Stimulated activated naive CD4-positive, alpha-beta T cell treated with Interleukin-2 at 50 U/mL for 16 hours (primary cell): ENCODE results near the gene MAPK7.

Experiments
- DNase-seq: peaks from one replicate; lab custom pipeline; 2025; lab: John Stamatoyannopoulos, UW

The MAPK7 gene

DNA sequence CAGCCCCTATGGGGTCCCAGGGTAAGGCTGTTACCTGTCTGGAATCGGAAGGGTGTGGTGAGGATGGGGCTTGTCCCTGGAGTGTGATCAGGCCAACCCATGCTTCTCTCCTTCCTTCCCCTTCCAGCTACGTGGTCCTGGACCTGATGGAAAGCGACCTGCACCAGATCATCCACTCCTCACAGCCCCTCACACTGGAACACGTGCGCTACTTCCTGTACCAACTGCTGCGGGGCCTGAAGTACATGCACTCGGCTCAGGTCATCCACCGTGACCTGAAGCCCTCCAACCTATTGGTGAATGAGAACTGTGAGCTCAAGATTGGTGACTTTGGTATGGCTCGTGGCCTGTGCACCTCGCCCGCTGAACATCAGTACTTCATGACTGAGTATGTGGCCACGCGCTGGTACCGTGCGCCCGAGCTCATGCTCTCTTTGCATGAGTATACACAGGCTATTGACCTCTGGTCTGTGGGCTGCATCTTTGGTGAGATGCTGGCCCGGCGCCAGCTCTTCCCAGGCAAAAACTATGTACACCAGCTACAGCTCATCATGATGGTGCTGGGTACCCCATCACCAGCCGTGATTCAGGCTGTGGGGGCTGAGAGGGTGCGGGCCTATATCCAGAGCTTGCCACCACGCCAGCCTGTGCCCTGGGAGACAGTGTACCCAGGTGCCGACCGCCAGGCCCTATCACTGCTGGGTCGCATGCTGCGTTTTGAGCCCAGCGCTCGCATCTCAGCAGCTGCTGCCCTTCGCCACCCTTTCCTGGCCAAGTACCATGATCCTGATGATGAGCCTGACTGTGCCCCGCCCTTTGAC is 2.4 kb downstream of the MAPK7 start:
- no peak for DNase-seq

DNA sequence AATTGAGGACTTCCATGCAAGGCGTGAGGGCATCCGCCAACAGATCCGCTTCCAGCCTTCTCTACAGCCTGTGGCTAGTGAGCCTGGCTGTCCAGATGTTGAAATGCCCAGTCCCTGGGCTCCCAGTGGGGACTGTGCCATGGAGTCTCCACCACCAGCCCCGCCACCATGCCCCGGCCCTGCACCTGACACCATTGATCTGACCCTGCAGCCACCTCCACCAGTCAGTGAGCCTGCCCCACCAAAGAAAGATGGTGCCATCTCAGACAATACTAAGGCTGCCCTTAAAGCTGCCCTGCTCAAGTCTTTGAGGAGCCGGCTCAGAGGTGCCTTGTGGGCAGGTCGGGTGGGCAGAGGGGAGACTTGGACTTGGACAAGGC is 3.1 kb downstream of the MAPK7 start:
- DNase-seq: no peak

DNA sequence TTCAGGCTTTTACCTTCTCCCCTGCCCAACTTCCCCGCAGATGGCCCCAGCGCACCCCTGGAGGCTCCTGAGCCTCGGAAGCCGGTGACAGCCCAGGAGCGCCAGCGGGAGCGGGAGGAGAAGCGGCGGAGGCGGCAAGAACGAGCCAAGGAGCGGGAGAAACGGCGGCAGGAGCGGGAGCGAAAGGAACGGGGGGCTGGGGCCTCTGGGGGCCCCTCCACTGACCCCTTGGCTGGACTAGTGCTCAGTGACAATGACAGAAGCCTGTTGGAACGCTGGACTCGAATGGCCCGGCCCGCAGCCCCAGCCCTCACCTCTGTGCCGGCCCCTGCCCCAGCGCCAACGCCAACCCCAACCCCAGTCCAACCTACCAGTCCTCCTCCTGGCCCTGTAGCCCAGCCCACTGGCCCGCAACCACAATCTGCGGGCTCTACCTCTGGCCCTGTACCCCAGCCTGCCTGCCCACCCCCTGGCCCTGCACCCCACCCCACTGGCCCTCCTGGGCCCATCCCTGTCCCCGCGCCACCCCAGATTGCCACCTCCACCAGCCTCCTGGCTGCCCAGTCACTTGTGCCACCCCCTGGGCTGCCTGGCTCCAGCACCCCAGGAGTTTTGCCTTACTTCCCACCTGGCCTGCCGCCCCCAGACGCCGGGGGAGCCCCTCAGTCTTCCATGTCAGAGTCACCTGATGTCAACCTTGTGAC is 3.6 kb downstream of the MAPK7 start:
- DNase-seq: no peak

DNA sequence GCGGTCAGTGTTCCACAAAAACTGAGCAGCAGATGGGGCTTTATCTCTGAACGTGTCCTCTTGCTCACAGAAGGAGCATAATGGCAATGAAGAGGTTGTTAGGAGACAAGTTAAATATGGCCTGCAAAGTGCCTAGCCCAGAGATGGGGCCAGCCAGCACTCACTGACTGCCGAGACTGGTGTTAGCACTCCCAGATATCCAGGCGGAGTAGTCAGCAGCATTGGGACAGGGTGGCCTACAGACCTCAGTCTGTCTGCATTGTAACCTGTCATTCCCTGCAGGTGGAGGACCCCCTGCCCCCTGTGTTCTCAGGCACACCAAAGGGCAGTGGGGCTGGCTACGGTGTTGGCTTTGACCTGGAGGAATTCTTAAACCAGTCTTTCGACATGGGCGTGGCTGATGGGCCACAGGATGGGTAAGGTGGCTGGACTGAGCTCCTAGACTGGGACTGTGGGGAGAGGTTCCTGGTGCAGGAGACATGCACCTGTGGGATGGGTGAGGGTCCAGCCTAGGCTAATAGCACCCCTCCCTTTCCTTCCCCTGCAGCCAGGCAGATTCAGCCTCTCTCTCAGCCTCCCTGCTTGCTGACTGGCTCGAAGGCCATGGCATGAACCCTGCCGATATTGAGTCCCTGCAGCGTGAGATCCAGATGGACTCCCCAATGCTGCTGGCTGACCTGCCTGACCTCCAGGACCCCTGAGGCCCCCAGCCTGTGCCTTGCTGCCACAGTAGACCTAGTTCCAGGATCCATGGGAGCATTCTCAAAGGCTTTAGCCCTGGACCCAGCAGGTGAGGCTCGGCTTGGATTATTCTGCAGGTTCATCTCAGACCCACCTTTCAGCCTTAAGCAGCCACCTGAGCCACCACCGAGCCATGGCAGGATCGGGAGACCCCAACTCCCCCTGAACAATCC is 4.5 kb downstream of the MAPK7 start:
- no peak for DNase-seq

DNA sequence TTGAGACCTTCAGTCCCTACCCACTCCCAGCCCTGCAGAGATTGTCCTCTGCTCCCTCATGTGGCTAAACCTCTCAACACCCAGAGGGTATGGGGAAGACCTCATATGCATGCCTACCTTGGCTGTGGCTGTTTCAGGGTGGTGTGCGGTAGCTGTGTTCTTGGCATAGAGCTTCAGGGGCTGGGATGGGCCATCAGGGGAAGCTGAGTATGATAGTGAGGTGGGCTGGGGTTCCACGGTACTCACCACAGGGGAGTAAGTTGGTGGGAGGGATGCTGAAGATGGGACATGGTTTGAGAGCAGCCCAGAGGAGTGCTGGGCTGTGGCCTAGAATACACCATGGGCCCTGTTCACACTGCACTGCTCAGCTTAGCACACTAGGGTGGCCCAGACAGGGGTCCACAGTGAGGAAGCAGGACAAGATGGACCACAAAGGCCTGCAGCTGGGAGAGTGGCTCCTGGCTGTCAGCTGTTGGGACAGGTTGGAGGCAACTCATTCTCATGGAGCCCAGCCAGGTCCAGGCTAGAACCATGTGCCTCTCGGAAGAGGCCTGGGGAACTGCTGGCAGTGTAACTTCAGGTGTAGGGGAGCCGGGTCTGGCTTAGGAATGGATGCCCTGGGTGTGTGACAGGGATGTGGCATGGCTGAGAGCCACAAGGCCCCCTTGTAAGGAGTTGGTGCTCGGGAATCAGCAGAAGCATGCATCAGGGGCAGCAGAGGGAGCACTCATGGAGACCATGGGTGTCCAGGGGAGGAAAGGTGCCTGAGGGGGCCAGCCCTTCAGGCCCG is 5.6 kb downstream of the MAPK7 start:
- no peak for DNase-seq

DNA sequence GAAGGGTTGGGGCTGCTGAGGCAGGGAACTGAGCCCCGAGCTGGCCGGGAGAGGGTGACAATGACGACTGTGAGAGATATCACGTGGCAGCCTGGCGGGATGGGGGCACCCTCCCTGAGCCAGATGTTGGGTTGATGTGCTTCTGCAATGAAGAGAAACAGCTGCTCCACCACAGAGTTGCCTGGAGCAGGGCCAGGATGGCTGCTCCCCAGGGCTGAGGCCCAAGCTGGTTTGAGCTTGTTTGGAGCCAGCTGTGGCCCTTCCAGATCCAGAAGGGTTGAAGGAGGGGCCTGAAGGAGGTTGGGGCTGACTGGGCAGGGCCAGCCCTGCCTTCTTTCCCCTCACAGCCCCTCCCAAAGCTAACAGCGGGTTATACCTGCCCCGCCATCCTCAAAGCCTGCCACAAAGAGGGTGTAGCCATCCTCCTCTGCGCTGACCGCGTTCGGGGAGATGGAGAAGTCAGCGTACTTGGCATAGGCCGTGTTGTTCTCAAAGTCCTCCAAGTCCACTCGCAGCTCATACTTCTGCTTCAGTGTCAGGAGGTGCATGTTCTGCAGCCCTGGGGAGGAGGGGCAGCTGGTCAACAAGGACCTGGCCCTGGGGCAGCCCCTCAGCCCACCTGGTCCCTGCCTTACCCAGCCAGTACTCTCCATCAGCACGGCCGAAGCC is 6.6 kb downstream of the MAPK7 start:
- DNase-seq: no peak

DNA sequence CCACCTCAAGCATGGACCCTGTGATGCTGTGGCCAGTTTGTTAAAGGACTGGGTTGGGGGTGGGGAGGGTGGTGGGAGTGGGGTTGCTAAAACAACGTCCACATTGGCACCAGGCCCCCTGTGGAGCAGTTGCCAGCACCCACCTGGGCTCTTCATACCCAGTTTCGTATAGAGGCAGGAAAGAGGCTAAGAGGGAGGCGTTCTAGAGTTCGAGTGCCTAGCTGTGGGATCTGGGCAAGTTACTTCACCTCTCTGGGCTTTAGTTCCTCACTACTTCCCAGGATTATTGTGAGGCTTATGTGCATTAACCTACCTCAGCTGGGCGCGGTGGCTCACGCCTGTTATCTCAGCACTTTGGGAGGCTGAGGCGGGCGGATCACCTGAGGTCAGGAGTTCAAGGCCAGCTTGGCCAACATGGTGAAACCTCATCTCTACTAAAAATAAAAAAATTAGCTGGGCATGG is 7.3 kb downstream of the MAPK7 start:
- DNase-seq: no peak

DNA sequence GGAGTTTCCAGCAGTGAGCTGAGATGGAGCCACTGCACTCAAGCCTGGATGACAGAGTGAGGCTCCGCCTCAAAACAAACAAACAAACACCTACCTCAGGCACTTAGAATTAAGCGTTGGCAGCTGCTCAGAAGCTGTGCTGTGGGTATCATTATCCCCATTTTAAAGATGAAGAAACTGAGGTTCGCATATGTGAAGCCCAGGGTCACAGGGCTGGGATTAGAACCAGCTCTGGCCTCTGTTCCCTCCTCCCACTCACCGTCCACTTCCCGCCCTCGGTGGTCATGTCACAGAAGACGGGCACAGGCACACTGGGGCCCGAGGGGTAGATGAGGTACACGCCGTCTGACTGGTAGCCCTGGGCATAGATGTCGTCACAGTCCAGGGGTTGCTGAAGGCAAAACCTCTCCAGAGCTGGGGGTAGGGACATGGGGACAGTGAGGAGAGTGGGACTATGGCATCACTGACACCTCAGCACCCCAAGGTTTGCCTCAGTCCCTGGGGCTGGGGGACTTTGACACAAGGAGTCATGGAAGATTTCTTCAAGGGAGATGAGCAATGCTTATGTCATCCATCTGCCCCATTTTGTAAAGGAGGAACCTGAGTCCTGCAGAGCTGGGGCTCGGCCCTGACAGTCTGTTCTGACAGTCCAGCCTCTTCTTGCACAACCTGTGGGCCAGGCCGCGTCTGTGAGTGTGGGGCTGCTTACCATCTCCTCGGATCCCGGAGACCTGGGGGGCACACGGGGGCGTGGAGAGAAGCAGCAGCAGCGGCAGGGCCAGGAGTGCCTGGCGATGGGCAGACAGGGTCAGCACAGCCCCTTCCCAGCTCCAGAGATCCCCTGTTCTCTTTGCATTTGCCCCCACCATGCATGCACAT is 8.0 kb downstream of the MAPK7 start:
- DNase-seq: no peak

DNA sequence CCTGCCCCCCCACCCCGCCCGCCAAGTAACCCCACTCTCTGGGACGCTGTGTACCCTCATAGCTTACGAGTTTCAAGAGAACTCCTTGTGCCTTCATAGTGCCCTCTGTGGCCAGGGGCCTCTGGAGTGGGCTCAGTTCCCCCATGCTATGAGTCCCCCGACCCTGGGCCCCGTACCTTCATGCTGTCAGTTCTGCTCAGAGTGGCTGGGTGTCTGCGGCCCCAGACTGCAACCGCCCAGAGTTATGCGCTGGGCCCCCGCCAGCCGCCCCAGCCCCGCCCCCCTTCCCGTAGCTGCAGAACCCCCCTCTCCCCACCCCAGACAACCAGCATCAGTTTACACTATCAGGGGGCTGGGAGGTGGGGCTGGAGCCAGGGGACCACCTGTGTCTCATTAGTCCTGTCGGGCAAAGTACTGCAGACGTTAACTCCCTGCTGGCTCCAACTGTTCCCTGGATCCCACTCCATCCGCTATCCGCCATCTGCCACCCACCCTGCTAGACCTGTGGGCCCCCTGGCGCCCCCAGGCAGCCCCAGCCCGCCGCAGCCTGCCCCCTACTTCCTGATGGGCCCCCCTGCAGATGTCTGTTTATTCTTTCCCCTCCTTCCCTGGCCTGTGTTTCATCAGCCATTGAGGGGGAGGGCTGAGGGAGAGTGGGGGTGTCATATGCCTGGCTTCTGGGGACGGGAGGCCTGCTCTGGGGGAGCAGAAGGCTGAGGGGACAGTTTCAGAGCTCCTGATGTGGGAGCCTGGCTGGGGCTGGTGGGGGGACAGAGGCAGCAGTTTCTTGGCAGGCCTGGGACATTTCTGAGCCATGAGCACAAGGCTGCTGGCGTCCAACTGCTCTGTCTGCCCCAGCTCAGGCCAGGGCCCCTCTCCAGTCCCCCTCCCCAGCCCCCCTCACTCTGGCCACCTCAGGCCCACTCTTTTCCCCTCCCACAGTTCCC is 8.9 kb downstream of the MAPK7 start, which contains the start of gene MFAP4:
MFAP4 (minus strand) TSS at position 217 of the 947 bp plus-strand sequence; CDS start at position 182, 35 bp downstream.
- DNase-seq: no peak

DNA sequence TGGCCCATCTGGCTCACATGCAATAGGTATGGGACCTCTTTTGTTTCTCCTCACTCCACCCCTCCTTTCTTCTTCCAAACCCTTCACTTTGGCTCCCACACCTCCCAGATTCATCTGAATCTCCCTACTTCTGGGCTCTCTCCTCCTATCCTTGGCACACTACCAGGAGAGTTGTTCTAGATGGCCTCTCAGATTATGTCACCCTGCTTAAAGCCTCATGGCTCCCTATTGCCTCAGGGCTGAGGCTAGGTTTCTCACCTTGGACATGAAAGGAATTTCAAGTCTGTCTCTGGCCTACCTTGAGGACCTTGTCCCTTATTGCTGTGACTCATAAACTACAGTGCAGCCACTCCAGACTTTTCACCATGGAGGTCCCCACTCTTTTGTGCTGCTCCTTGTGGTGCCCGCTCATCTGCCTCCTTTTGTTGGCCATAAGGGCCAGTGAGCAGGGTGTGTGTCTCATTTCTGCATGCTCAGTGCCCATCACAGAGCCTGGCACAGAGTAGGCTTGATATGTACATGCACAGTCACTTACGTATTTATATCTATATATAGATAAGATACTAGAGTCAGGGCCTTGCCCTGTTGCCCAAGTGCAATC is 9.7 kb downstream of the MAPK7 start:
- no peak for DNase-seq

DNA sequence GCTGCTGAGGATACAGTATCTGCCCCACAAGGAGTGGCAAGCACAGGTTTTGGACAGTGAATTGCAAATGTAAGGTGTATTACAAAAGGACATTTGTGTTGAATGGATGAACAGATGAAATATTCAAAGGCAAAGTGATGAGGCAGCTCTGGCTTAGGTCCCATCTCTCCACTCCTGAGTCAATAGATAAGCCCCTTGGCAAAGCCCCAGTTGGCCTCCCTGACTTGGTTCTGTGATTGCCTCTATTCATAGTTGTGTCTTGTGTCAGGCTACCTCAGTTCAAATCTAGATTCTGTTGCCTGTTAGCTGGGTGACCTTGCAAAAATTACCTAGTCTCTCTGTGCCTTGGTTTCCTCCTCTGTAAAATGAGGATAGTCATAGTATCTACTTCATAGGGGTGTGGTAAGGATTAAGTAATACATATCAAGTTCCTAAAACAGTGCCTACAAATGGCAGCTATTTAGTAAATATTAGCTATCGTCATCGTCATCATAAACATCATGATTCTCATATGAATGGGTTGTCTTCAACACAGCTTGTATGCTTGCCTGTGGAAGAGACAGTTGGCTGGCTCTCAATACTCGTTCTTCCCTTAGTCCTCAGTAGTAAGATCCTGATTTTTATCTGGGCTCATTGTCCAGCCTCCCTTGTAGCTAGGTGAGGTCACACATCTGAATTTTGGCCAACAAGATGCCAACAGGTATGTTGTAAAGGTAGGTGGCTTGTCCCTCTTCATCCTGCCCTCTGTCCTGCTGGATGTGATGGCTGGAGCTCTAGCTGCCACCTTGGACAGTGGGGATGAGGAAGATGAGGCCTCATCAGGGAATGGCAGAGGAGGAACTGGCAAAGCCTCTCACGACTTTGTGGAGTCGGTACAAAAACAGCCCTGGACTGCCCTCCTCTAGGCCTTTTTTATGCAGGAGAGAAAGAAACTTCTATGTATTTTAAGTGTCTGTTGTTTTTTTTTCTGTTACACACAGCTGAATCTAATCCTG is 10.8 kb downstream of the MAPK7 start:
- no peak for DNase-seq

DNA sequence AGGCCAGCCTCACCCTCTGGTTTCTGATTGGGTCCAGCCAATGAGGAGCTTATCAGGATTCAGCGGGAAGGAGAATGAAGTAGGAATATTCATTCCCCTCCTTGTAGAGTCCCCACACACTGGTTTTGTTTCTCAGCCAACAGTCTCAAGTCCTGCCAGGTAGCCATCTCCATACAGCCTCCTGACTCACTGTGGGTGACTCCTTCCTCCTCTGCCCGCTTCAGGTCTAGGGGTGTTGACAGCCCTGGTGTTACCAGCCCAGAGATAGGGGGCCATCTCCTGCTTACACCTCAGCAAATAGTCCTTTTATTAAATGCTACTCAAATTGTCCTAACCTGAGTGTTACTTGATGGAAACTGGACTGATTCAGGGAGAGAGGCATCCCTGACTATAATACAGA is 12.7 kb downstream of the MAPK7 start:
- no peak for DNase-seq

DNA sequence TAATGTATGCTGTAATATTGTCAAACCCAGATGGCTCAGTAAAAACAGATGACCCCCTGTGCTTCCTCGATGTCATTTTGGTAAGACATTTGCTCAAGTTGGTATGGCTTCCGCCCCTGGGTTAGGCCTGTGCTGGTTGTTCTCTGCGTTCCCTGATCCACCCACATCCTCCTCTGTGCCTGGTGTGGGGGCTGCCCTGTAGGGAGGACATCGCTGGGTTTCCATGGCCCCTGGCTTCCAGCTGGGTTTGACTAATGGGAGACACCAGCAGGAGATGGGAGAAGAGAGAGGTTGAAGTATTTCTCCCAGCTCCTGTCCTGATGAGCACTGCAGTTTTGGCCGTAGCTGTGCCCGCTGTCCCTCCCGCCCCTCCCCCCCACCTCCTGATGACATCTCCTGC is 13.1 kb downstream of the MAPK7 start:
- DNase-seq: no peak

DNA sequence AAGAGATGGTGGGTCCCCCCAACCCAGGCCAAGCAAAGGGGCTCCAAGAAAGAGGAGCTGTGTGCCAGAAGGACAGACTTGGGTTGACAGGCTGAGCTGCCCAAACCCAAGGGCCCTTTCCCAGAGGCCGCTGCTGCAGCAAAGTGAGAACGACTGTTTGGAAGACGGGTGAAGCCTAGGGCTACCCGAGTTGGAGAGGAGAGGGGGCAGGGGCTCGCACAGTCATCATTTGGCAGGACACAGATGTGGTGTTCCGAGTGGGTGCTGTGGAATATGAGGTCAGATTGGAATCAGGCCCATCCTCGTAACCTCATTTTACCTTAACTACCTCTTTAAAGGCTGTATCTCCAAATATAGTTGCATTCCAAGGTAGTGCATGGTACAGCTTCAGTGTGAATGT is 14.0 kb downstream of the MAPK7 start:
- no peak for DNase-seq

DNA sequence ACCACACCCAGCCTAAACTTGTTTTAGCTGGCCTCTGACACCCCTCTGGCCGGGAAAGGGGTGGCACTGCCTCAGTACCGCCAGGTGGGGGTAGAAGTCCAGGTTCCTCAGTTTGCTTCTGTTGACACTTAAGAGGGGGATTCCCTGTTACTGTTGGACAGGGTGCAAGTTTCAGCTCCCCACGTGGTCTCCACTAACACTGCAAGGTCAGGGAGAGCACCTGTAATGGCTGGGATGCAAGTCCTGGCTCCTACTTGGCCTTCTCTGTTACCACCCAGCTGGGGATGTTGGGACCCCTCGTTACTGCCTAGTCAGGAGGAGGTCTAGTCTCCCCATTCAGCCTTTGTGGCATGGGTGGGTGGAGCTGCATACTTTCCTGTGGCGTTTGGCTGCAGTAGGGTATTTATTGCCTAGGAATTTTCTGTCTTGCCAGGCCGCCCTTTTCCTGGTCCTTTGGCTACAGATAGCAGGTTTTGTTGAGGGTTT is 19.3 kb downstream of the MAPK7 start:
- no peak for DNase-seq

DNA sequence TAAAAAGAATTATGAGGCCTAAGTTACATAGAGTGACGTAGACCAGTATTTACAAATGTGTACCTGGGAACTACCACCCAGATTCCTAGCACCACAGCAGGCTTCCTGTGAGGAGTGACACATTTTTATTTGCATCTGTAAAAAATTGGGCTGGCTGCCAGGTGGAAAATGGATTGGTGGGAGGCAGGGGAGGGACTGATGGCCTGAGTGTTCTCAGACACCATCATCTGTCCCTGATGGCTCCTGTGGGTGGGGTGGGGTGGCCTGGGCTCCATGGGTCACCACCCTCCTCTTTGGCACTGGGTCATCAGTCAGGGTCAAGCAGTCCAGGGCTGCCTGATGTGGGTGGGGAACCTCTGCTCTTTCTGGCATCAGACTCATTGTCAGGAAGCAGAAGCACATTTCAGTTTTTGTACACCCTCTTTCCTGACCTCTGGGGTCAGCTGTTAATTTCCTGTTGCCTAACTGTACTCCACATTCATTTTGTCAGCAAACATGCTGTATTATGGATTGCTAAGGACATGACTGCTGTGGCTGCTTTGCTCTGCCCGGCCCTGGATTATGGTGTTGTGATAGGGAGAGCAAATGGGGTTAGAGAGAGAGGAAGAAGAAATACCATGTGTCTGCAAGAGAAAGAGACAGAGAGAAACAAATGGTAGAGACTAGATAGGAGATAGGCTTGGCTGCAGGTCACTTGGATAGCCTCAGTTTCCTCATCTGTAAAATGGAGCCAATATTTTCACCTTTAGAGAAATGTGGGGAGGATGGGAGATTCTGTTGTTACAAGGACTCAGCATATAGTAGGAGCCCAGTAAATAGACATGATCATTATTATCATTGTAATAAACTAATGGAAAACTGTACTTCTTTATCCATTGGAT is 20.2 kb downstream of the MAPK7 start:
- no peak for DNase-seq
